B cell (primary cell): ENCODE data around the gene METTL21C. TPM values are rescaled to one million over a fixed set of nuclear protein-coding genes. Genes with fewer than 3 reads are reported as not detected.

Experiments used
- ATAC-seq: fragments of 200-7000 bp; cut with Tn5 transposase; one replicate; pipeline ENCODE4 v1.10.0; 2021; ENCODE audit warnings: low read depth, mild to moderate bottlenecking, moderate number of reproducible peaks, moderate library complexity
- CTCF ChIA-PET: fragments of 350-600 bp; sonication (Branson Sonifier 250); formaldehyde crosslinking; loops from one replicate; lab custom pipeline; 2021; ENCODE audit warnings: antibody characterized with exemption, inconsistent platforms; lab: Charles Lee
- POLR2A ChIA-PET: fragments of 350-600 bp; sonication (Branson Sonifier 250); formaldehyde crosslinking; loops from one replicate; lab custom pipeline; 2021; ENCODE audit warnings: antibody characterized with exemption; lab: Charles Lee
- DNase-seq: peaks from one replicate; pipeline ENCODE4 v3.0.0; 2013
- H2AFZ ChIP-seq: 2 replicates; pipeline ENCODE4 v1.6.1; 2012; ENCODE audit warnings: mild to moderate bottlenecking, low read depth, low read length; ENCODE audit not compliant: insufficient read depth, poor library complexity, severe bottlenecking
- H3K27ac ChIP-seq, 2 donors: 1 replicate in 1 of 2; 2 replicates in 1 of 2; pipeline ENCODE4 v1.5.1; 2012 to 2013; ENCODE audit warnings: low read length in 2 of 2, mild to moderate bottlenecking in 2 of 2, moderate library complexity in 1 of 2
- H3K27me3 ChIP-seq, 4 experiments: fragments of 200-600 bp in 1 of 4; sonication (generic) in 1 of 4; replicated peaks in 1 of 4; 1 replicate in 2 of 4; 2 replicates in 2 of 4; pipeline versions ENCODE4 v1.6.1 to v1.7.0; 2013 to 2016; ENCODE audit warnings: low read length in 3 of 4, mild to moderate bottlenecking in 2 of 4, mixed read lengths in 1 of 4, moderate library complexity in 1 of 4; ENCODE audit not compliant: insufficient read depth in 4 of 4, control insufficient read depth in 3 of 4; ENCODE audit errors: control extremely low read depth in 1 of 4
- H3K36me3 ChIP-seq, 2 experiments: replicated peaks in 1 of 2; 1 replicate in 1 of 2; 2 replicates in 1 of 2; pipeline versions ENCODE4 v1.6.1 to v1.7.1; 2013; ENCODE audit warnings: low read length in 1 of 2; ENCODE audit not compliant: insufficient read depth in 2 of 2, control insufficient read depth in 1 of 2; ENCODE audit errors: control extremely low read depth in 1 of 2, extremely low read depth in 1 of 2
- H3K4me1 ChIP-seq, 2 donors: fragments of 200-600 bp in 1 of 2; sonication (generic) in 1 of 2; 1 replicate in 1 of 2; 2 replicates in 1 of 2; pipeline versions ENCODE4 v1.5.1 to v1.6.1; 2013 to 2017; ENCODE audit warnings: low read length in 2 of 2; ENCODE audit not compliant: control insufficient read depth in 2 of 2, insufficient read depth in 2 of 2
- H3K4me2 ChIP-seq: replicated peaks from 2 replicates; pipeline ENCODE3; 2012; ENCODE audit warnings: mild to moderate bottlenecking, low read depth, low read length; ENCODE audit not compliant: poor library complexity, severe bottlenecking
- H3K4me3 ChIP-seq, 5 experiments: fragments of 200-600 bp in 1 of 5; sonication (generic) in 1 of 5; 1 replicate in 3 of 5; 2 replicates in 2 of 5; pipeline versions ENCODE4 v1.5.1 to v1.7.0; 2011 to 2016; ENCODE audit warnings: low read length in 4 of 5, mild to moderate bottlenecking in 4 of 5, low read depth in 2 of 5, control low read depth in 1 of 5, moderate library complexity in 1 of 5; ENCODE audit not compliant: insufficient read depth in 1 of 5; ENCODE audit errors: control extremely low read depth in 1 of 5, extremely low read depth in 1 of 5
- H3K79me2 ChIP-seq: fragments of 200-600 bp; sonication (generic); one replicate; pipeline ENCODE4 v1.6.0; 2016; ENCODE audit warnings: low read length; ENCODE audit not compliant: control insufficient read depth, insufficient read depth
- H3K9ac ChIP-seq: fragments of 200-600 bp; sonication (generic); 2 replicates; pipeline ENCODE4 v1.6.1; 2017; ENCODE audit warnings: mild to moderate bottlenecking, low read length, moderate library complexity
- H3K9me3 ChIP-seq, 3 donors: one replicate each; pipeline versions ENCODE4 v1.6.1 to v1.7.1; 2013; ENCODE audit warnings: low read length in 2 of 3; ENCODE audit not compliant: control insufficient read depth in 2 of 3, insufficient read depth in 1 of 3; ENCODE audit errors: control extremely low read depth in 1 of 3
- H4K20me1 ChIP-seq: 2 replicates; pipeline ENCODE4 v1.6.0; 2012; ENCODE audit warnings: mild to moderate bottlenecking, low read length; ENCODE audit not compliant: insufficient read depth, control insufficient read depth, poor library complexity, severe bottlenecking
- H3K27ac Mint-ChIP-seq: one replicate; pipeline ENCODE4 v1.8.0; 2021; ENCODE audit warnings: mixed read lengths
- H3K27me3 Mint-ChIP-seq: one replicate; pipeline ENCODE4 v1.8.0; 2021; ENCODE audit warnings: mixed read lengths
- H3K4me1 Mint-ChIP-seq: one replicate; pipeline ENCODE4 v1.8.0; 2021; ENCODE audit warnings: mixed read lengths
- H3K4me3 Mint-ChIP-seq: one replicate; pipeline ENCODE4 v1.8.0; 2021; ENCODE audit warnings: mixed read lengths
- H3K9me3 Mint-ChIP-seq: one replicate; pipeline ENCODE4 v1.8.0; 2022; ENCODE audit warnings: mixed read lengths; ENCODE audit not compliant: insufficient read depth
- EZH2 ChIP-seq: IDR thresholded peaks from 2 replicates; pipeline ENCODE4 v1.6.1; 2012; ENCODE audit warnings: borderline replicate concordance, low read depth, mild to moderate bottlenecking, moderate library complexity, low read length; ENCODE audit not compliant: insufficient read depth, poor library complexity, severe bottlenecking
- WGBS: methylation state at CpG from one replicate; pipeline ENCODE4 v1.1.5; 2013; ENCODE audit warnings: missing lambda C conversion rate; ENCODE audit not compliant: insufficient coverage; 5-methylcytosine and 5-hydroxymethylcytosine counted together
- intact Hi-C: fragments of 100-400 bp; cut with micrococcal nuclease; formaldehyde crosslinking; loops from one replicate; pipeline ENCODE4 v1.10.0; 2022
- polyA plus RNA-seq: library from polyadenylated mRNA; depleted of rRNA; stranded (reverse); fragments of >200 nt; gene quantifications from 2 replicates; pipeline ENCODE4 v1.2.3, GENCODE V29; 2012
- total RNA-seq, 2 donors: library from RNA; stranded (reverse); fragments of 120-200 nt in 1 of 2; gene quantifications; 1 replicate in 1 of 2; 2 replicates in 1 of 2; pipeline versions ENCODE4 v1.2.3 to v1.2.4, GENCODE V29; 2013 to 2022
- TF ChIP-seq, protein P1 (sequence below): fragments of 200-600 bp; IDR thresholded peaks from one replicate; pipeline ENCODE4 v1.8.0; 2022; ENCODE audit warnings: antibody characterized with exemption, mild to moderate bottlenecking

Gene METTL21C
- total and polyA plus RNA-seq, 2 donors (not counting 1 experiment from before 2014, with no cell fraction given), result not detected

DNA sequence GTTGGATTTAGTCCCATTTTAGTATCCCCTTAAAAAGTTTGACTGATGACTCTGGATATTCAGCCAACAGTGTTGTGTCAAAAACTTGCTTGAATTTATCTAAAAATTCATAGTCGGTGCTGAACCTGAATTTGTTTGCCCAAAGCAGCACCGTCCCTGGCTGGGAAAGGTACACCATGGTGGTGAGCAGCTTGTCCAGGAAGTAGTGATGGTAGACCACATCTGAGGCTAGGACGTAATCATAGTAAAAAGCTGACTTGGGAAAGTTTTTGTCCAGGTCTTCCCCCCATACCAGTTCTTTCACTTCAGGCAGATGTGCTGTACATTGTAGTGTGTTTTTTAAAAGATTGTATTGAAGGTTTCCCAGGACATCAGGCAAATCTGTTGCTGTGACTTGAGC, 8.8 kb downstream of the METTL21C start:
- H3K27ac Mint-ChIP-seq, result no peak overlapping the region
- H3K27ac ChIP-seq, result no peak overlapping the region
- peaks cover 13% of the 10 kb centered on the region for H3K27me3 Mint-ChIP-seq
- POLR2A ChIA-PET, result no interaction called here
- no peak overlapping the region for H3K9ac ChIP-seq
- no peaks in the 10 kb centered on the region for H4K20me1 ChIP-seq
- TF ChIP-seq EZH2, result no peak
- no peak overlapping the region for H3K4me2 ChIP-seq
- DNase-seq (no peak), ATAC-seq (no peak)
- no peaks in the 10 kb centered on the region for H3K36me3 ChIP-seq
- peaks cover 2% of the 10 kb centered on the region for H3K9me3 Mint-ChIP-seq
- CTCF ChIA-PET, result no interaction called here
- no peaks in the 10 kb centered on the region for H3K79me2 ChIP-seq
- no peak overlapping the region for H2AFZ ChIP-seq
- peaks cover 4% of the 10 kb centered on the region in 2 donors for H3K4me1 ChIP-seq
- WGBS, result 80% methylated on average over 2 of the region's 3 CpGs
- H3K4me3 Mint-ChIP-seq, result no peak overlapping the region
- peaks cover 9% of the 10 kb centered on the region for H3K4me1 Mint-ChIP-seq
- H3K4me3 ChIP-seq, result no peak overlapping the region
- H3K27me3 ChIP-seq, result peaks cover 0 to 10% (median 2%) of the 10 kb centered on the region in 4 experiments
- intact Hi-C loops, result no loop called here
- no peaks in the 10 kb centered on the region for H3K9me3 ChIP-seq

DNA sequence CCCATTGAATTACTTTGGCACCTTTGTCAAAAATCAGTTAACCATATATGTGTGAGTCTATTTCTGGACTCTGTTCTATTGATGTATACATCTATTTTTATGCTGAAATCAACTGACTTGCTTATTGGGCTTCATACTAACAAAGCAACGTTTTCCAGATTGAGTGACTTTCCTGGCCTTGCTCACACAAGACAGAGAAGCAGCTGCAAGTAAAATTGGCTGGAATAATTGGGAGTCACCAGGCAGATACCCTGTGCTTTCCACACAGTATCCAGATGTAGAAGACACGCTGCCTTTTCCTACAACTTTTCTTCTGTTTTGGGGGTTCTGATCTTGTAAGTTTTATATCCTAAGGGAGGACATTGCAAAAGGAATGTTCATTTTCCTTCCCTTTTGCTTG, 11.2 kb downstream of the METTL21C start:
- Histone ChIP-seq H3K4me1 (peaks cover 9 to 10% of the 10 kb centered on the region in 2 donors), H3K9me3 (no peaks in the 10 kb centered on the region), H4K20me1 (no peaks in the 10 kb centered on the region), H3K4me3 (no peak overlapping the region), H3K4me2 (no peak overlapping the region), H3K9ac (no peak overlapping the region), H3K27ac (no peak overlapping the region), H3K79me2 (no peaks in the 10 kb centered on the region), H3K36me3 (peaks cover 0 to 7% of the 10 kb centered on the region in 2 experiments), H2AFZ (no peak overlapping the region), H3K27me3 (peaks cover 0 to 1% (median 0%) of the 10 kb centered on the region in 4 experiments)
- H3K27me3 Mint-ChIP-seq, result peaks cover 4% of the 10 kb centered on the region
- H3K27ac Mint-ChIP-seq, result no peak overlapping the region
- ChIA-PET CTCF (interaction anchor here (1.1 kb wide), 1 partner anchor 104 kb away, joined by 3 read pairs; no protein-coding TSS in a partner anchor), POLR2A (no interaction called here)
- no peak for ATAC-seq
- H3K4me3 Mint-ChIP-seq, result no peak overlapping the region
- peaks cover 2% of the 10 kb centered on the region for H3K9me3 Mint-ChIP-seq
- H3K4me1 Mint-ChIP-seq, result peaks cover 15% of the 10 kb centered on the region
- 100% methylated on average over 1 of the region's 2 CpGs for WGBS
- no peak for DNase-seq
- intact Hi-C loops, result no loop called here
- no peak for TF ChIP-seq EZH2
- TF ChIP-seq, protein P1, sequence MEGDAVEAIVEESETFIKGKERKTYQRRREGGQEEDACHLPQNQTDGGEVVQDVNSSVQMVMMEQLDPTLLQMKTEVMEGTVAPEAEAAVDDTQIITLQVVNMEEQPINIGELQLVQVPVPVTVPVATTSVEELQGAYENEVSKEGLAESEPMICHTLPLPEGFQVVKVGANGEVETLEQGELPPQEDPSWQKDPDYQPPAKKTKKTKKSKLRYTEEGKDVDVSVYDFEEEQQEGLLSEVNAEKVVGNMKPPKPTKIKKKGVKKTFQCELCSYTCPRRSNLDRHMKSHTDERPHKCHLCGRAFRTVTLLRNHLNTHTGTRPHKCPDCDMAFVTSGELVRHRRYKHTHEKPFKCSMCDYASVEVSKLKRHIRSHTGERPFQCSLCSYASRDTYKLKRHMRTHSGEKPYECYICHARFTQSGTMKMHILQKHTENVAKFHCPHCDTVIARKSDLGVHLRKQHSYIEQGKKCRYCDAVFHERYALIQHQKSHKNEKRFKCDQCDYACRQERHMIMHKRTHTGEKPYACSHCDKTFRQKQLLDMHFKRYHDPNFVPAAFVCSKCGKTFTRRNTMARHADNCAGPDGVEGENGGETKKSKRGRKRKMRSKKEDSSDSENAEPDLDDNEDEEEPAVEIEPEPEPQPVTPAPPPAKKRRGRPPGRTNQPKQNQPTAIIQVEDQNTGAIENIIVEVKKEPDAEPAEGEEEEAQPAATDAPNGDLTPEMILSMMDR, result no peak
